GM12891 (cell line): ENCODE results near the gene SYNE2.

Source experiments
- PAX5 ChIP-seq: IDR thresholded peaks from 2 replicates; pipeline ENCODE4 v1.6.1; 2011; ENCODE audit warnings: low read length, moderate library complexity, mild to moderate bottlenecking; ENCODE audit not compliant: insufficient read depth, severe bottlenecking
- POLR2A ChIP-seq: IDR thresholded peaks from 2 replicates; pipeline ENCODE4 v1.6.1; 2011; ENCODE audit warnings: low read depth, low read length, control low read depth
- POLR2AphosphoS5 ChIP-seq: IDR thresholded peaks from 2 replicates; pipeline ENCODE4 v1.6.1; 2011; ENCODE audit warnings: low read depth, low read length, control low read depth
- TAF1 ChIP-seq: IDR thresholded peaks from 2 replicates; pipeline ENCODE4 v1.6.1; 2011; ENCODE audit warnings: low read depth, low read length, control low read depth

DNA sequence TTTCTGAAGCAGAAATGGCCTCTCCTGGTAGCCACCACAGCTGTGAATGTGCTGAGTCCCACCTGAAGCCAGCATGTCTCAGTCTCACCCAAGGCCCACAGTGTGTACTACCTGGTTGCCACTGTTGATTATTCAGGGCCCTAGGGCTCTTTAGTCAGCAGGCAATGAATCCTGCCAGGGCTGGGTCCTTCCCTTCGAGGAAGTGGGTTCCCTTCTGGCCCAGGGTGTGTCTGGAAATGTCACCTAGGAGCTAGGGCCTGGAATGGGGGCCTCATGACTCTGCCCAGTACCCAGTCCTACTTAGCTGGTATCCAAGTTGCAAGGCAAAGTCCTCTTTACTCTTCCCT lies 207.4 kb downstream of the SYNE2 start:
- TF ChIP-seq POLR2A = no peak
- no peak for TF ChIP-seq POLR2AphosphoS5
- no peak for TF ChIP-seq PAX5
- no peak for TF ChIP-seq TAF1
